HG03442 (cell line): ENCODE data around the gene ROMO1.

Experiments used
- ATAC-seq: cut with Tn5 transposase; IDR thresholded peaks from one replicate; pipeline ENCODE4 v1.9.1; 2021; ENCODE audit warnings: mild to moderate bottlenecking, moderate library complexity; ENCODE audit not compliant: unreplicated experiment

Gene ROMO1

DNA sequence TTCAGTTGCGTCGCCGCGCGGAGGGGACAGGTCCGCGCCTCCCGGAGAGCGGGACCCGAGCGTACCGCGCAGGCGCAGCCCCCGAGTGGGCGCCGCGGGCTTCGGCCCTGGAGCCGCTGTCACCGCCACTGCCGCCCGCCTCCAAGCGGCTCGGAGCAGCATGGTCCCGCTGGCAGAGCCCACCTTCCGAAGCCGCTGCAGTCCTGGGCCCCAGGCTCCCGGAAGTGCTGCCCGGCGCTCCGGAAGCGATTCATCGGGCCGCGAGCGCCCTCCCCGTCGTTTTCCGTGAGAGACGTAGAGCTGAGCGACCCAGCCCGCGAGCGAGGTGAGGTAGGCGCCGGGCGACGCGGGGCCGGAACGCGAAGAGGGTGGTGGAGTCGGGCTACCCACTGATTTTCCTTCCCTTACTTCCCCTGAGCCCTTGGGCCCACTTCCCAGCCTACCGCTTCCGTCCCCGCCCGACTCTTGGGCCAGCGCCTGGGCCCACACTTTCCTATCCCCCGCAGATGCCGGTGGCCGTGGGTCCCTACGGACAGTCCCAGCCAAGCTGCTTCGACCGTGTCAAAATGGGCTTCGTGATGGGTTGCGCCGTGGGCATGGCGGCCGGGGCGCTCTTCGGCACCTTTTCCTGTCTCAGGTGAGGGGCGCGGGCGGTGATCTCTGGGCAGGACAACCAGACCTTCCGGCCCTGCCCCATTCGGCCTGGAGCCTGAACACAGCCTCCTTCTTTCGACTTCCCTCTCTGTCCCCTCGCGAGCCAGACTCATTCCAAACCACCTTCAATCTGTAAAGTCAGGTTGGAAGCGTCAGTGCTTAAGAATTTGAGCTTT is at the start of gene ROMO1, which contains the start of gene NFS1:
ROMO1 (plus strand) TSS at position 279 of the 830 bp plus-strand sequence; CDS start at position 507, 228 bp downstream.
NFS1 (minus strand) TSS at position 226 of the 830 bp plus-strand sequence; CDS start at position 162, 64 bp downstream.
- peak; percentile 73 for ATAC-seq

DNA sequence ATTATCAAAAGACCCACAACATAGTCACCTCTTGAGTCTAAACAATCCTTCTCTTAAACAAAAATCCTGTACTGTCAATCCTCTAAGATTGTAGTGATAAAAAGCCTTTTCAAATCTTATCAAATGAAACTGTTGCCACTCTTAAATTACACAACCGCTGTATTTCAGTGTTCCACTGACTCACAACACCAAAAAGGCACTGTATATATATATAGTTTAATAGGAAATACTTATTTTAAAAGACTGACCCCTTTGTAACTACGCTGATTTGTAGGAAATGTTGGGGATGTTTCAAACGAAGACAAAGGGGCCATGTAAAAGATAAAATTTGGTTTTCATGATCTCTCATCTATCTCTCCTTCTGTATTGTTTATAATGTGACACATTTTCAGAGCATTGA is 48.6 kb upstream of the ROMO1 start:
- no peak for ATAC-seq

GRCh38 chr20:35651958-35652357 is 47.2 kb upstream of the ROMO1 start:
- no peak for ATAC-seq

GRCh38 chr20:35652641-35653429 is 46.4 kb upstream of the ROMO1 start:
- ATAC-seq = no peak

GRCh38 chr20:35653430-35653734 is 45.8 kb upstream of the ROMO1 start:
- ATAC-seq = no peak

- no peak for ATAC-seq
Measured at GRCh38 chr20:35653893-35654292, 45.3 kb upstream of the ROMO1 start.

DNA sequence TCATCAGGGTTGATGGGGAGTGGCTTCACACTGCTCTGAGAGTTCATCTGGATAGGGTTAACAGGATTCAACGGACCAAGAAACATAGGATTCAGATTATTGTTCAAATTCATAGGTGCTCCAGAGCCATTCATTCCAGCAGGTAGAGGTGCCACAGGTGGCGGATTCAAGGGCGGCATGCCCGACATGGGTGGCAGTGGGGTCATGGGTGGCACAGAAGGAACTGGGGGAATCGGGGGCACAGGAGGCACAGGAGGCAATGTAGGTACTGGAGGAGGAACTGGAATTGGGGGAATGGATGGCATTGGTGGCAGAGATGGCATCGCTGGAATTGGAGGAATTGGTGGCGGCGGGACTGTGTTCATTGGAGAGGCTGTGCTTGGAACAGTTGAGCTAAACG is 44.8 kb upstream of the ROMO1 start:
- no peak for ATAC-seq

GRCh38 chr20:35657271-35657670 is 41.9 kb upstream of the ROMO1 start:
- ATAC-seq = no peak

- ATAC-seq = no peak
Measured at GRCh38 chr20:35660122-35660937, 38.9 kb upstream of the ROMO1 start.

DNA sequence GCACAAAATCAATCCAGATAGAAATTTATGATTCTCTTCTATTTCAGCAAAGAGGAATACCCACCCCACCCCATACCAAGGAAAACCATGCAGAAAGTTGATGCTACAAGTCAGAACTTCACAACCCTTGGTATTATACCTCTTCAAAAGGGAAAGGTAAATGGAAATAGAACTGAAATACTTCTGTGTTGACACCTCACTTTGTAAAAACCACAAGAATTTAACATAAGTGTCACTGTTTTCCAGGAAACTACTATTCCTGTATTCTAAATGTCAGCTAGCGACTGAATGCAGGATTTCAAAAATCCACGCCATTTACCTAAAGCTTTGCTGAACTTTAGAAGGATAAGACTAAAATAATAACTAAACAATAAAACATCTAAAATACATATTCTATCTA is 38.2 kb upstream of the ROMO1 start:
- no peak for ATAC-seq

DNA sequence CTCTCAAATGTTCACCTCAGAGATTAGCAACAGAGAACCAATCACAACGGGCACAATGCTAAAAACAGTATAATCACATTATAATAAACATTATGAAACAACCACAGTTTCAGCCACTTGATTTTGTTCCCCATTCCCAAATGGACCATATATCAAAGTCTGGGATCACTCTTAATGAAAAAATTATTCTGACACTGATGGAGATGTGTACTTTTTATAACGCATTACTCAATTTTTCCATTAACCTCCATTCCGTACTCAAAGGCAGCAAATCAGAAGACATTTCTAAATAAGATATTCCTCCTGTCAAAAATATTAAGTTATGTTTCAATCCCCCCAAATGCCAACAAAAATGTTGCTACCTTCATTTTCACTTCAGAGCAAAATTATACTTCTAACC is 37.3 kb upstream of the ROMO1 start:
- no peak for ATAC-seq

GRCh38 chr20:35662551-35662950 is 36.7 kb upstream of the ROMO1 start:
- no peak for ATAC-seq

DNA sequence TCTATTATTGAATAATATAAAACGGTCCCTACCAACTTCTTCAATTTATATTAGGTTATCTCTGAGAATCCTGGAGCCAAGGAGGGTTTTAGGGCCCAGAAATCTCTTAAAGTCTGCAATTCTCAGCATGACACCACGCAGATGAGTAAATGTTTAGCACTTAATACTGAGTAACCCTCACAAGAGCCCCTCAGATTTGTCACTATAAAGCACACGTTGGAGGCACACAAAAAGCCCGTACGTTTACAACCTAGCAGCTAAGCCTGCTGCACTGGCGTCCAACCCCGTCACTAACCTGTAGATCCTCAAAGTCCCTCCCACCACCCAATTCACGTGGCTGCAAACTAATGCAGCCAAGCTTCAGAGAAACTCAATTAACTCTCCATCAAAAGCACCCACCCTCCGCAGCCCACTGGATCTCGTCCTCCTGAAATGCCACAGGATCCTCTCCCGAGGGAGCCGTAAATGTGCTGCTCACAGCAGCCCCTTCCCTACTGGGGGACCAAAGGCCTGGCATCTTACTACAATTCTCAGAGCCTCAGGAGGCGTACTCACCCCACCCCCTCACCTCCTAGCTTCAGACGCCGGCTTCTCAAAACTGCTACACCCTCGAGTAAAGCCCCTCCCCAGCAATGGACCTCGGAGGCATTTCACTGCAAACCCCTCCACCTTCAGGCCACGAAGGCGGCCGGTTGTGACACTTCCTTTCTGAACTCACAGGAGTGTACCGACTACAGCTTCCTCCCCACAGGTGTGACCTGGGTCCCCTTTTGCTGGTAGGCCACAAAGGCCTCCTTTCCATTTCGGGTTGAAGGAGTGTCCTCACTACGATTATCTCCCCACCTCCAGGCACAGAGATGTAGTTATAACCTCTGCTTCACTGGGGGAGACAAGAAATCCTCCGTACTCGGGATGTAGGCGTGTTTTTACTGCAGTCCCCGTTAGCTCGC is 35.4 kb upstream of the ROMO1 start:
- ATAC-seq = peak; percentile 17

DNA sequence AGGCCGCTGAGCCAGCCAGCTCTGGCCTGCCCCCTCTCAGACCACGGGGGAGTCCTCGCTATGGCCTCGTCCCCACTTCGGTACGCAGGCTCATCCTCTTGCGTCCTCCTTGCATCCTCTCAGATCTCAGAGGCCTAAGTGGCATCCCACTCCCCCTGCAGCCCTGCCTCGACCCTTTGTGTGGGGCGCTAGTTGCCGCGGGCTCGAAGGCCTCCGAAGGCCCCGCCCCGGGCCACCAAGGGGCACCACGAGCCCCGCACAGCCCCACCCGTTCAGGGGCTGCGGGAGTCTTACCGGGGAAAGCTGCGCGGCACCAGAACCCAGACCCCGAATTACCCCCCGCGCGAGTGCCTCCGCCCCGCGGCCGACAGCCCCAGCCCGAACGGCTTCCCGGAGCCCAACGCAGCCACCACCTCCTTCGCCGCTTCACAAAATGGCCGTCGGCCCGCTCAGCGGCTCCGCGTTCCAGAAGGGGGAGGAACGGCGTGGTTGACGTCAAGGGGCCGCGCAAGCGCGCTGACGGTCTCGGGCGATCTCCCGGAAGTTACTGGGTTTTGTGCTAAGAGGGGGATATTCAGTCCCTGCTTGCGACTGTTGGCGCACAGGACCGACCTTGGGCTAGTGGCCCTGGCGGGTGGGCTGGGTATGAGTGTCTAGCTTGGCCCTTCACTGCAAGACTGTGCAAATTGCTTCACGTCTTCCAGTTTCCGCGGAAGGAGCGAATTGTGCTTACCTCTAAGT is 34.6 kb upstream of the ROMO1 start, which contains the start of the genes CPNE1 and RBM12:
CPNE1 (minus strand) TSS at position 435 of the 741 bp plus-strand sequence. CDS start 31,977 bp downstream, outside the sequence.
RBM12 (minus strand) TSS at position 435 of the 741 bp plus-strand sequence. CDS start 9,578 bp downstream, outside the sequence.
- peak; percentile 69 for ATAC-seq

DNA sequence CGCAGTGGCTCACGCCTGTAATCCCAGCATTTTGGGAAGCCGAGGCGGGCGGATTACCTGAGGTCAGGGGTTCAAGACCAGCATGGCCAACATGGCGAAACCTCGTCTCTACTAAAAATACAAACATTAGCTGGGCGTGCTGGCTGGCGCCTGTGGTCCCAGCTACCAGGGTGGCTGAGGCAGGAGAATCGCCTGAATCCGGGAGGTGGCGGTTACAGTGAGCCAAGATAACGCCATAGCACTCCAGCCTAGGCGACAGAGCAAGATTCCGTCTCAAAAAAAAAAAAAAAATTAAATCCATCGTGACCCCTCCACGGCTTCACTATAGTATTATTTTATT is 33.3 kb upstream of the ROMO1 start:
- no peak for ATAC-seq

DNA sequence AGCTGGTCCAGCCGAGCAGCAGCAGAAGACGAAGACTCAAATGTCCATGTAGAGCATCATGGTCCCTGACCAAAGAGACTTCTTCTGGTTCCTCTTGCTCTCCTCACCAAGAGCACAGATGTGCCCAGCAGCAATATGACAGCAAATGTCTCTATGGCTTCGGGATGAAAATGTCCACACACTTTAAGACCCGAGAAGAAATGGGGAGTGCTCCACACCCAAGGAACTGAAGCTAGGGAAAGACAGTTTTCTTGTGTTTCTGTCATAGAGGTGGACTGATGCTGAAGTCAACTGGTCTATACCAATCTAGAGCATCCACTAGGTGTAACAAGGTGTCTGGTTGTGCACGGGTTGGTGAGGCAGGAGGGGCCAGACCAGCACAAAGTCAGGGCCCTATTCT is 30.0 kb upstream of the ROMO1 start:
- no peak for ATAC-seq

DNA sequence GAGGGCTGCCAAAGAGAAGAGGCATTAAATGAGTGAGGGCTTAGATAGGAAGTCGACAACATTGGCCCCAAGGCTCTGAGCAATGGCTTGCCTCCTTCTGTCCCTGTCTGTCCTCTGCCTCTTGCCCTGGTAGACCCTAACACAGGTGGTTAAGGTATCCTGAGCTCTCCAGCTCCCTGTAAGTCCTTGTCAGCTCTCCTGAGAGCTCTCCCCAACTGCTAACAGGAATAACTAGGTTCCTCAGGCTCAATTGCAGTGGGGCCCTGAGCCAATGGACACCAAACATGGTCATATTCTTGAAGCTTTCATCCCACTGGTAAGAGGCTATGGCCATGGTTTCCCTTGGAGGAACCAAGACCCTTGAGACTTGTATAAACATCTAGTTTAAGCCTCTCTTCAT is 29.5 kb upstream of the ROMO1 start:
- no peak for ATAC-seq

GRCh38 chr20:35673884-35674283 is 25.3 kb upstream of the ROMO1 start:
- ATAC-seq = no peak

DNA sequence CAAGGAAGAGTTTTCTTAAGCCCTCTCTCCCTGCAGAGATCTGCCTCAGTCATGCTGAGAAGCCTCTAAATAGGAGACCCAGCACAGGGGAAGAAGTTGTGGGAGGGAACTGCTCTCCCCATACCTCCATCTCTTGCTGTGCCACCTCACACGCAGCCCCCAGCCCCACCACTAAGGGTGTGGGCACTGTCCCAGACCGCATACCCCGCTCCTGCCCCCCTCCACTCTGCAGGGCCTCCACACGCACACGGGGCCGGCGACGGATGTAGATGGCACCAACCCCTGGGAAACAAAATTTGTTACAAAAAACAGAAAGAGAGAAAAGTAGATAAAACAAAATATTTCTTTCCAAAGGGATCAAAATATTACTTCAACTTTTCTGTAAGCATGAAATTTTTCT is 24.3 kb upstream of the ROMO1 start:
- ATAC-seq = no peak
